ENCODE results near the gene MTG2.

The MTG2 gene

DNA sequence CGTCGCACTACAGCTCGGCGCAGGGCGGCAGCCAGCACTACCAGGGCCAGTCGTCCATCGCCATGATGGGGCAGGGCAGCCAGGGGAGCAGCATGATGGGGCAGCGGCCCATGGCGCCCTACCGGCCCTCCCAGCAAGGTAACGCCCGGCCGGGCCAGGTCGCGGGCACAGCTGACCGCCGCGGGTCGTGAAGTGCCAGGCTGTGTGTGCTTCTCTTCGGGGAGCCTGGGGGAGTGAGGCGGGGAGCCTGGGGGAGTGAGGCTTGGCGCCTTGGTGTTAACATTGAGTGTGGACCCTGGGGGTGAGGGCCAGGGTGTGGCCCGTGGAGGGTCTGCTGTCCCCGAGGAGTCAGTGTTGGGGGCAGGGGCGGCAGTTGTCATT, 19.4 kb upstream of the MTG2 start:
- no peak for DNase-seq (ENCODE audit: low spot score)

DNA sequence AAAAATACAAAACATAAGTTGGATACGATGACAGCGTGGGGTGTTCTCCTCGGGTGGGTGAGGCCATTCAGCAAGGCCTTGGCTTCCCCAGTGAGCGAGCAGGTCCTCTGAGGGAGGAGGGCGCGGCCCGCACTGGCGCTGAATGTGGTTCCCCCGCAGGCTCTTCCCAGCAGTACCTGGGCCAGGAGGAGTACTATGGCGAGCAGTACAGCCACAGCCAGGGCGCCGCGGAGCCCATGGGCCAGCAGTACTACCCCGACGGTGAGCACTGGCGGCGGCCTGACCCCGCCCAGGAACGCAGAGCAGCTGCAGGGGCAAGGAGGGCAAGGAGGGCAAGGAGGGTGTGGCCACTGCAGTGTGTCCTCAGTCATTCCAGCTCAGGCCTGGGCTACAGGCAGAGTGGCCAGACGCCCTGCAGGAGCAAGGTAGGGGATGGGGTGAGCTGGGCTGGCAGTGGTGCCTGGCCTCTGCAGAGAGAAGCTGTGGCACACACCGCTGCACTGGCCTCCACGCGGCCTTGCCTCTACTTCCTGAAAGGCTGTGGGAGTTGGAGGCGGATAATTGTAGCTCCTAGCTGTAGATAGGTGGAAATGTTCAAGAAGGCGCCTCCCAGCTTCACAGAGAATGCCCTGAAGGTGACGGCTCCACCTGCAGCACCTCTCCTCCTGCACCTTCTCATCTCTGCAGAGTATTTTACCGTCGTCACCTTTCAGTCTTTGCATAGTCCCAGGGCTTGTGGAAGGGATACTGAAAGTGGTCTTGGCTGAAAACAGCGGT, 18.7 kb upstream of the MTG2 start:
- no peak for DNase-seq (ENCODE audit: low spot score)

GRCh38 chr20:62164879-62165761, 17.7 kb upstream of the MTG2 start:
- no peak for DNase-seq (ENCODE audit: low spot score)

GRCh38 chr20:62165762-62166399, 16.9 kb upstream of the MTG2 start:
- DNase-seq (ENCODE audit: low spot score) = no peak

DNA sequence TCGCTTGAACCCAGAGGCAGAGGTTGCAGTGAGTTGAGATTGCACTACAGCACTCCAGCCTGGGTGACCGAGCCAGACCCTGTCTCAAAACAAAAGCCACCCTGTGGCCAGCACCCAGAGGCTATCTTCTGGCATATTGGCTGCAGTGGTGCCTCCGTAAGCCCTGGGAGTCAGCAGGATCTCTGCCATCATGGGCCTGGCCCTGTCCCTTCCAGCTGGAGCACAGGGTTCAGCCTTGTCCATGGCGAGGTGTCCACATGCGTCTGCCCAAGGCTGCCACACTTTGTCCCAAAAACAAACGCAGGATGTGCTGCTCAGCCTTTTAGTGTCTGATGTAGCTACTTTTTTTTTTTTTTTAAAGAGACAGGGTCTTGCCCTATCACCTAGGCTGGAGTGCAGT, 15.4 kb upstream of the MTG2 start:
- no peak for DNase-seq (ENCODE audit: low spot score)

DNA sequence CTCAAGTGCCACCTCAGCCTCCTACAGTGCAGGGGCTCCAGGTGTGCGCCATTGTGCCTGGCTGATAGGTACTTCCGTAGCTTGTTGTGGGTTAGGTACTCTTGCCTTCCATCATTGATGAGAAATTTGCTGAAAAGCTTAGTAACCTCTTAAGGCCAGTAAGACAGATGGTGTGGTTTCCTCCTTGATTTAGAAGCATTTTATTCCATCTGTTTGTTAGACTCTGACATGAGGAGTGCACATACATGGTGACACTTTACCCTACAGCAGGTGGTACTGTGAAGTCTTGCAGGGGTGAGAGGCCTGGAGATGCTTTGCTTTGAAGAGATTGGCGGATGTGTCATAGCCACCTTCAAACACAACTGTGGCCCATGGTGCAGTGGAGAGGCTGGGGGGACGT, 14.8 kb upstream of the MTG2 start:
- DNase-seq (ENCODE audit: low spot score) = no peak

GRCh38 chr20:62168890-62169435, 13.9 kb upstream of the MTG2 start:
- DNase-seq (ENCODE audit: low spot score) = no peak

DNA sequence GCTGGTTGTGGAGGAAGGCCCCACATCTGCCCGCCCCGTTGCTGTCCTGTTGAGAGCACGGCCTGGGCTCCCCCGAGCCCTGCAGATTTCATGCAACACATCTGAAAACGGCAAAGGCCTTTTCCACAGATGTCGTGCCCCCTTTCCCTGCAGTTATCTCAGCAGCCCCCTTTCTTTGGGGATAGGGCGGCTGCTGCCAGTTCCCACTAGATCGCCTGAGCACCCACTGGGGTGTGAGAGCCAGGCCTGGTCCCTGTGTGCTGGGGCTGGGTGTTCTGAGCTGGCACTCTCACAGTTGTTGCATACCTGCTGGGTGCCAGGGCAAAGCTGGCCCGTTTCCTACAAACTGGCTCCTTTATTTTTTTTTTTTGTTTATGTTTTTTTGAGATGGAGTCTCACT, 12.3 kb upstream of the MTG2 start:
- no peak for DNase-seq (ENCODE audit: low spot score)

GRCh38 chr20:62171245-62171644, 11.6 kb upstream of the MTG2 start:
- DNase-seq (ENCODE audit: low spot score) = no peak

DNA sequence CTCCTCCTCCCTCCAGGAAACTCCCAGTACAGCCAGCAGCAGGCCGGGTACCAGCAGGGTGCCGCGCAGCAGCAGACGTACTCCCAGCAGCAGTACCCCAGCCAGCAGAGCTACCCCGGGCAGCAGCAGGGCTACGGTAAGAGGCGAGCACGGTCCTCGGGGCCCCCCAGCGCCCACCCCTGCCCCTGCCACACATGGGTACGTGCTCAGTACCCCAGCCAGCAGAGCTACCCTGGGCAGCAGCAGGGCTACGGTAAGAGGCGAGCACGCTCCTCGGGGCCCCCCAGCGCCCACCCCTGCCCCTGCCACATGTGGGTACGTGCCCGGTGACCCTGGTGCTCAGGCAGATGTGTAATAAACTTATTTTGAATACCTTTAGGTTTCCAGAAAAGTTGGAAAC, 10.2 kb upstream of the MTG2 start:
- no peak for DNase-seq (ENCODE audit: low spot score)

DNA sequence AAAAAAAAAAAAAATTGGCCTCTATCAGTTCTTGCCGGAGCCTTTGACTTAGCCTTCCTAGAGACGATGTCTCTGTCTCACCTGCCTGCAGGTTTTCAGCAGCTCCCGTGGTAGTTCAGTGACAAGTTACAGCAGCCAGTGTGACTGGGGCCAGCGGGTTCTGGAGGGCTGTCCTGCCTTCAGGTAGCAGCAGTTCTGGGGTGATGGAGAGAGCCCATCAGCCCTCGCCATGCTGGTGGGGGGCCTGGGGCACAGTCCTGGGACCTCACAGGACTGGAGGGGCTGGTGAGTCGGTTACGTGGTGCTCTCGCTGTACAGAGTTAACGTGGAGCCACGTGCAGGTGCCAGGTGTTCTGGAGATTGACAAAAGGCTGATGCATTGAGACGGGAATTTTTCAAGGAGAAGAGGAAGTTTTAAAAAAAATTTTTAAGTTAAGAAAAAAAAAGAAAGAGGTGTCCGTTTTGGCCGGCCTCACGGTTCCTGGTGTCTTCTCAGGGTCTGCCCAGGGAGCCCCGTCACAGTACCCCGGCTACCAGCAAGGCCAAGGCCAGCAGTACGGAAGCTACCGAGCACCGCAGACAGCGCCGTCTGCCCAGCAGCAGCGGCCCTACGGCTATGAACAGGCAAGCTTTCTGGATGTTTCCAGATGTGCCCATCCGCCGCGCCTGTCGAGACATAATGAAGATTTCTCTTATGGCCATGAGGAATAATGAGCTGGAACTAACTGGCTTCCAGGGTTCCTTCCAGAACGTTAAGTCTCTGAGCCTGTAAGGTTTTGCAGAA, 8.6 kb upstream of the MTG2 start:
- DNase-seq (ENCODE audit: low spot score) = no peak

GRCh38 chr20:62174870-62175624, 7.8 kb upstream of the MTG2 start:
- no peak for DNase-seq (ENCODE audit: low spot score)

- no peak for DNase-seq (ENCODE audit: low spot score)
These were observed 7.1 kb upstream of the MTG2 start for GRCh38 chr20:62175711-62176110.

GRCh38 chr20:62176866-62177265, 6.0 kb upstream of the MTG2 start:
- no peak for DNase-seq (ENCODE audit: low spot score)

DNA sequence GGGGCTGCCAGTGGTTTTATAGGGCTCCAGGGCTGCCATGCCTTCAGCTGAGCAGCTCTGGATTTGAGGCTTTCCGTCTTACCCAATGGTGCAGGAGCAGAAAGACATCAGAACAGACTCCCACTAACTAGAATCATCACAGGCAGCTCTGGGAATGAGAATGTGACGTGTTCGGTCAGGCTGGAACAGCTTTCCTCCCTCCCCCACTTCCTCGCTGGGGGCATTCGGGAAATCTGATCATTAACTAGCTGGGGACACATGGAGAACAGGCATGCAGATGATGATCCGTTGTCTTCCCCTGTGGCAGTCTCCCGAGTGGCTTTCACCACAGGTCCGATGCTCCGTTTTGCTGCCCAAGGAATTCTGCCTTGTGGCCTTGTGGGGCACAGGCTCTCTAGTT, 5.5 kb upstream of the MTG2 start:
- no peak for DNase-seq (ENCODE audit: low spot score)

GRCh38 chr20:62178316-62179161, 4.3 kb upstream of the MTG2 start:
- DNase-seq (ENCODE audit: low spot score) = no peak

DNA sequence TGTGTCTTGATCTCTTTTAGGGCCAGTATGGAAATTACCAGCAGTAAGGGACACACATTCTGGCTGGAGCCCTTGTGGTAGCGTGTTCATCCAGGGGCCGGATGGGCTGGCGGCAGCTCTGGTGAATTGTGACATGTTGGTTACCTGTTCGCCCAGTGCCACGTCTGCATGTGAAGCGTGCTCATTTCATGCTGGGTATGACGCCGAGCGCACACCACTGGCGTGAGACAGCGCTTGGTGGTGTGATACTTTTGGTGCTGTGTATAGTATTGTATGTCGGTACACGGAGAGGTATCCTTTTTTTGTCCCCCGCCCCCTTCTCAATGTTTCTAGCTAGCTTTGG, 3.7 kb upstream of the MTG2 start:
- no peak for DNase-seq (ENCODE audit: low spot score)

DNA sequence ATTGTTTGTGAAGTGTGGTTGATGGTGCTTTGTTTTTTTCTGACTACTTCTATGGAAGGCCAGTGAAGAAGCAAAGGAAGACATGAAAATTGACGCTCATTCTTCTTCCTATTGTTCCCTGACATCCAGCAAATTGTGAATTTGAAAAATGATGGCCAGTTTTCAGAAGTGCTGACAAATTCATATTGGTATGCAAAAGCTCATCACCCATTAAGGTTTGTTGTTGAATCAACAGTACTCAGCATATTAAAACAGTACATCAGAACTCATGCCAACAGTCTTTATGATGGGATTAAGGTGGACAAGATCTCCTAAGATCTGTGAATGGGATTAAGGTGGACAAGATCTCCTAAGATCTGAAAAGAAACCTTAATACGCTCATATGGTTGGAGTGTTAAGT, 1.0 kb upstream of the MTG2 start:
- DNase-seq (ENCODE audit: low spot score) = no peak

DNA sequence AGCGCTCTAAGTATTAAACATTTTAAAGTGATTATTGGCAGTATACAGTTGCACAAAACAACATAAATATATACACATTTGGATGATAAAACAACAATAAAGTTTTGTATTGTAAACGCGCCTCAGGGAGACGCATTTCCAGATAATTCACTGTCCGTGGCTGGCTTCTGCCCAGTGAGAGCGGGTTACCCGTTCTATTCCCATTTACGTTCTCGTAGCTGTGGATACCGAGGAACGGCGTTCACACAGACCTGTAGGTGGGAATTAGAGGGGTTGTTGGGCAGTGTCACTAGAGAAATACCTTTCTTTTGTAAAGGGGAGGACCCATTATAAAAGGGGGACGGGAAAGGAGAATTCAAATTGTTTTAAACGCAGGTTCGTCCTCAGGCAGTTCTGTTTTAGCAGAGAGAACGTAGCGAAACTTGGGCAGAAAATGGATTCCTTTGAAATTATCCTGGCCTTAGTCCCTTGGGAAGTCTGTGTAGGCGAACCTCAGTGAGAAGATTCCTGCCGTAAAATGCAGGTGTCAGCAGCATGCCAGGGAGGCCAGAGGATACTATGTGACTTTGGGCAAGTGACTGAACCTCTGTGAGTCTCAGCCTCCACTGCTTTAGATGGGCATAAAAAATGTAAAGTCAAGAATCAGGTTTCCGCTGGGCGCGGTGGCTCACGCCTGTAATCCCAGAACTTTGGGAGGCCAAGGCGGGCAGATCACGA, 756 bp downstream of the MTG2 start:
- DNase-seq (ENCODE audit: low spot score) = no peak

- no peak for DNase-seq (ENCODE audit: low spot score)
These were observed 3.2 kb downstream of the MTG2 start for GRCh38 chr20:62186096-62186426.

Data from SW480 (cell line).